ENCODE data around the gene DOCK3.

DOCK3 gene, protein sequence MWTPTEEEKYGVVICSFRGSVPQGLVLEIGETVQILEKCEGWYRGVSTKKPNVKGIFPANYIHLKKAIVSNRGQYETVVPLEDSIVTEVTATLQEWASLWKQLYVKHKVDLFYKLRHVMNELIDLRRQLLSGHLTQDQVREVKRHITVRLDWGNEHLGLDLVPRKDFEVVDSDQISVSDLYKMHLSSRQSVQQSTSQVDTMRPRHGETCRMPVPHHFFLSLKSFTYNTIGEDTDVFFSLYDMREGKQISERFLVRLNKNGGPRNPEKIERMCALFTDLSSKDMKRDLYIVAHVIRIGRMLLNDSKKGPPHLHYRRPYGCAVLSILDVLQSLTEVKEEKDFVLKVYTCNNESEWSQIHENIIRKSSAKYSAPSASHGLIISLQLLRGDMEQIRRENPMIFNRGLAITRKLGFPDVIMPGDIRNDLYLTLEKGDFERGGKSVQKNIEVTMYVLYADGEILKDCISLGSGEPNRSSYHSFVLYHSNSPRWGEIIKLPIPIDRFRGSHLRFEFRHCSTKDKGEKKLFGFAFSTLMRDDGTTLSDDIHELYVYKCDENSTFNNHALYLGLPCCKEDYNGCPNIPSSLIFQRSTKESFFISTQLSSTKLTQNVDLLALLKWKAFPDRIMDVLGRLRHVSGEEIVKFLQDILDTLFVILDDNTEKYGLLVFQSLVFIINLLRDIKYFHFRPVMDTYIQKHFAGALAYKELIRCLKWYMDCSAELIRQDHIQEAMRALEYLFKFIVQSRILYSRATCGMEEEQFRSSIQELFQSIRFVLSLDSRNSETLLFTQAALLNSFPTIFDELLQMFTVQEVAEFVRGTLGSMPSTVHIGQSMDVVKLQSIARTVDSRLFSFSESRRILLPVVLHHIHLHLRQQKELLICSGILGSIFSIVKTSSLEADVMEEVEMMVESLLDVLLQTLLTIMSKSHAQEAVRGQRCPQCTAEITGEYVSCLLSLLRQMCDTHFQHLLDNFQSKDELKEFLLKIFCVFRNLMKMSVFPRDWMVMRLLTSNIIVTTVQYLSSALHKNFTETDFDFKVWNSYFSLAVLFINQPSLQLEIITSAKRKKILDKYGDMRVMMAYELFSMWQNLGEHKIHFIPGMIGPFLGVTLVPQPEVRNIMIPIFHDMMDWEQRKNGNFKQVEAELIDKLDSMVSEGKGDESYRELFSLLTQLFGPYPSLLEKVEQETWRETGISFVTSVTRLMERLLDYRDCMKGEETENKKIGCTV (N-terminal part only)

DNA sequence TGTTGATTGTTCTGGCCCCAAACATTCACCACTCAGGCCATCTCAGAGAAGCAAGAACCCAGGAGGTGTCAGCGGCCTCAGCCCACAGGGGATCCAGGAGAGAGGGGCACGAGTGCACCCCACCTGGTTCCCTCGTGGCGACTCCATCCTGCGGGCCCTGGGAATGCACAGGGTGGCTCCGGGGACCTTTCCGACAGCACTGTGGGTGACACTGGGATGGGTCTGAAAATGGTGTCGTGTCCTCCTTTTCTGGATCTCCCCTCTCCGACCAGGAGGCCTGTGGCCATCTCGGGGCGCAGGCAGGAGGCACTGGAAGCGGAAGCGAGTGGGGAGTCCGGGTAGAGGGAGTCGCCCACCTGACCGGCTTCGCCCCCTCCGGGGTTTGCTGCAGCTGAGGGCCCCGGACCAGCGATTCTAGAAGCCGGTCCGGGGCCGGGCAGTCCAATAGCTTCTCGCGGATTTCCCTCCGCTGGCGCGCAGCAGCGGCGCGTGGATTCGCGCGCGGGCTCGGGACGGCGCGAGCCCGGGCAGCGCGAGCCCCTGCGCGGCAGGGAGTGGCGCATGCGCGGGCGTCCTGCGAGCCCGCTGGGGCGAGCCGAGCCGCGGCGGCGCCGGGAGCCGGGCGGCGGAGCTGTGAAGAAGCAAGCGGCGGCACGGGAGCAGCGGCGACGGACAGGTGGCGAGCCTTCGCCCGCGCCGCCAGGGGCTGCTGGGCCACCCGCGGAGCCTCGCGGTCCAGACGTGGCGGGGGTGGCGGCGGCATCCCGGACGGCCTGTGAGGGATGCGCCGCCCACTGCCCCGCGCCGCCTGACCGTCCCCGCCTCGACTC lies at the start of gene DOCK3:
DOCK3 (plus strand) TSS at position 579 of the 830 bp plus-strand sequence. CDS start 337 bp downstream, outside the sequence.
- peak; percentile 25 for DNase-seq (ENCODE audit: low spot score)

DNA sequence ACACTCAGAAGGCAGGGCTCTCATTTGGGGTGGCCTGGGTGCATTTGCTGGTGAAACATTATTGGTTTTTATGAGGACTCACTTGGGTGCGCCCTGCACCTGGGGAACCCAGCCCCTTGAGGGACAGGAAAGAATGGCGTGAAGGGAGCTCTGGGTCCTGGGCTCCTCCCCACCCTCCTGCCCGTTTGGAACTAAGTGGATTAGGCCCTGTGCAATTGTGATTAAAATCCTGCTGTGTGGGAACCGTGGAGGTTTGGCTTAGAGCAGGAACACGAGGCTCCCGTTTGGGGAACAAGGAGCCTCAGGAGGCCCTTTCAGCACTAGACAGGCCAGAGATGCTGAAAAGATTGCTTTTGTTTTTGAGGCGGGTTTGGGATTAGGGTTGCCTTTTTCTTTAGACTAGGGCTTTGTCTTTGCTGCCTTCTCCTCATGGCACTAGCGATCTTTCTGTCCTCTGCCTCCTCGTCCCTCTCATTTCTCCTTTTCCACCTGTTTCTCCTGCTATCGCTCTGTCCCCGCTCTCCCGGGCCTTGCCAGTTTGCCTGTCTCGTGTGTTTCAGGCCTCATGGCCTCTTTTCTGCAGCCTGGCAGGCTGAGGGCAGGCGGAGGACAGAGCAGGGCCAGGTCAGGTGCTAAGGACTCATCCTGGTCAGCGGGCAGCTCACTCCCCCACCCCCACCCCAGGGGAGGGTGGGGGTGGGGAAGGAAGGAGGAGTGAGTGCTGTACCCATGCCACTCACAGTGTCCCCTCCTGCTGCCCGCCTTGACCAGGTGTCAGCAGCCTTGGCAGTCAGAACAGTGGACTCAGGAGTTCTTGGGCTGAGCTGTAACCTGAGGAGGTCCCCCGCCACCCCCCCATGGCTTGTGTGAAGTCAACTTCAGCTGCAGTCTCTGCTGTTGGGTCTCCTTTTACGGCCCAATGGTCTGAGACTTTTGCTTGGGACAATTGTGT lies 49.2 kb upstream of the DOCK3 start:
- no peak for DNase-seq (ENCODE audit: low spot score)

DNA sequence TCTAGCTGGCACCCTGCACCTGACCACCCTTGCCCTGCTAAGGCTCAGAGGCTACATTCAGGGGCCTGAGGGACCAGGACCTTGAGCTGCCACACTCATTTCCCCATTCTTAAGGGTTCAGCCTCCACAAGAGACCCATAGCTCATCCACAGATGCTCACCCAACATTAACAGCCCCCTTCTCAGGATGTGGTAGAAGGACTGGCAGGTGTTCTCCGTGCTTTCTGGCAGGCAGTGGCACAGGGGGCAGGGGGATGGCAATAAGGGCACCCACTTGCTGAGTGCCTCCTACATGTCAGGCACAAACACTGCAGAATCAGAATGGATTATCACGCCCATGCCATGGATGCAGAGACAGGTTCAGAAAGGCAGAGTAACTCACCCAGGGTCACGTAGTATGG lies 48.3 kb upstream of the DOCK3 start:
- DNase-seq (ENCODE audit: low spot score): no peak

DNA sequence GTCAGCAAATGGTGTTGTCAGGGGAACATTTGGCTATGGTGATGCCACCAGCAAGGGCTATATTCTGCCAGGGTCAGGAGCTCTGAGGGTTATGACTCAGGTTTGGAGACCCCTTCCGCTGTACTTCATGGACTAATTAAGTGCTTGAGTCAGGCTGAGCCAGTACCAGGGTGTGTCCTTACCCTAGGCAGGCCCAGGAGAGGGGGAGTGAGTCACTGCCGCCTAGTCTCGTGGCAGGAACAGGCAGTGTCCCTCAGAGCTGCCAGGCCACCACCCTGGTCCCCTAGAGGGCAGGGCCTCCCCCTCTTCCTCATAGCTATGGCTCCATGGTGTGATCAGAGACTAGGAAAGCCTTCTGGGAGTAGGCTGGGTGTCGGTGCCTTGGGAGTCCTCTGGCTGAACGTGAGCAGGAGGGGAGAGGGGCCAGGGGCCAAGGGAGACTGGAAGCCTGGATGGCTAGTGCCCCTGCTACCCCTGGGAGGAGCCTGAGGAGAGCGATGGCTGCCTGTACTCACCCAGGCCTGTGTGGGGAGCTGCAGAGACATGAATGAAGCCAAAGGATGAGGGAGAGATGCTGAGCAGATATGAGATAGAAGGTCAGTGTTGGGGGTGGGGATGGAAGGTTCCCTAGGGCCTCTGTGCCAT lies 47.2 kb upstream of the DOCK3 start:
- DNase-seq (ENCODE audit: low spot score): no peak

DNA sequence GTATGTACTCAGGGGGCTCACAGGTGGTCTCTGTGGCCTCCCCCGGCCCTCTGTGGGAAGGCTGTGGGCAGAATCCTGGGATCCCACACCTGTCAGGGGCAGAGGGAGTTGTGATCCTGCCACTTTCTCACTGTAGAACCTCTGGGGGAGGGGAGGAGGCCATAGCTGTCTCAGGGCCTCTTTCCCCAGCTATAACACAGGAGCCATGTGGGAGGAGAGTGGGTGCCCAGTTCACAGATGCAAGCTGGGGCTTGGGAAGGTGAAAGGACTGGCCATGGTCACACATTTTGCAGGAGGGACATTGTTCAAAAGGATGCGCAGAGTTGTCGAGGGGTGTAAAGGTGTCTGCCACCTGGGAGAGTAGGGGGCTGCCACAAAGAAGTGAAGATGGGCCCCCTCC lies 46.1 kb upstream of the DOCK3 start:
- DNase-seq (ENCODE audit: low spot score): no peak

DNA sequence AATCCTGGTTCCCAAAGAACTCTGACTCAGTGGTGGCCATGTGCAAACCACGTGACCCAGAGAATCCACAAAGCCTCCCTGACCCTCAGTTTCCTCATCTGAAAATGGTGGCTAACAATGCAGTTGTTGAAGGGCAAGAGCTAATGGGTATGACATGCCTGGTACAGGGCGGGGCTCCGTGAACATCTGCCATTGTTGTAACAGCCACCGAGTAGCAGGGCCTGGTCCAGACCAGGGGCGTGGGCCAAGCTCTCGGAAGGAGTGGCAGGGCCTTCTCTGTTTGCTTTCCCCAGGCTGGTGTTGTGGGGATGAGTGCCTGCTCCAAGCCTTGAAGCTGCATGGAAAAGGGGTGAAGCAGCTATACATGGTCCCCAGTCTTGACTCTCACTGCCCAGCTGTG lies 44.3 kb upstream of the DOCK3 start:
- DNase-seq (ENCODE audit: low spot score): no peak

DNA sequence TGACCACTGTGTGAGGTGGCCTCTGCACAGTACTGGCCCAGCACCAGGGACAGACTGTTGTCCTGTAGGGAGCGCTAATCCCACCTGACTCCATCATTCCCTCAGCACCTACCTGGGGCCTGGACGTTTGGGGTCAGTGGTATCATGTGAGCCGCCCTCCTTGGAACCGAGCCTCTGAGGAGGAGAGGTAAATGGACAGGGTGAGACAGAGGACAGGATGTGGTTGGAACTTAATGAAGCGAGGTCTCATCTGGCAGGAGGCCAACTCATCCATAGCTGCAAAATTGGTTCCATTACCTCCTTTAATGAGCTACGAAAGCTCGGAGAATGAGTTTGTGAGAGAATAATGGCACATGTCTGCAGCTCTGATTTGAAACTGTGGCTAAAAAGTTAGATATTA lies 43.9 kb upstream of the DOCK3 start:
- no peak for DNase-seq (ENCODE audit: low spot score)

DNA sequence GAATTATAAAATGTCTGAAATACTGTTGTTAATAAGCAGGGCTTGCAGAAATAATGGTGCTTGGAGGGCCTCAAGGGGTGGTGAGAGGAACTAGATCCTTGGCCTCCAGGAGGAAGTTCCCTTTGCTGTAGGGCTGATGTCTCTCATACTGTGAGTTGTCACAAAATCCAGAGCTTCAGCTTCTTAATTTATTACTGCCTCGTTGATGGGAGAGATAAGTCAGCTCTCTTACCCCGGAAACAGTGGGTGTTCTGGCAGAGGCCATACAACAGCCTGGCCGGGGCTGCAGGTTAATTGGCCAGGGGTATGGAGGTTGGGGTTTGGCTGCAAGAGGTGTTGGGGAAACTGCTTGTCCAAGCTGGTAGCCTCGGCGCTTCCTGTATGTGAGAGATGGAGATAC lies 42.3 kb upstream of the DOCK3 start:
- DNase-seq (ENCODE audit: low spot score): no peak

DNA sequence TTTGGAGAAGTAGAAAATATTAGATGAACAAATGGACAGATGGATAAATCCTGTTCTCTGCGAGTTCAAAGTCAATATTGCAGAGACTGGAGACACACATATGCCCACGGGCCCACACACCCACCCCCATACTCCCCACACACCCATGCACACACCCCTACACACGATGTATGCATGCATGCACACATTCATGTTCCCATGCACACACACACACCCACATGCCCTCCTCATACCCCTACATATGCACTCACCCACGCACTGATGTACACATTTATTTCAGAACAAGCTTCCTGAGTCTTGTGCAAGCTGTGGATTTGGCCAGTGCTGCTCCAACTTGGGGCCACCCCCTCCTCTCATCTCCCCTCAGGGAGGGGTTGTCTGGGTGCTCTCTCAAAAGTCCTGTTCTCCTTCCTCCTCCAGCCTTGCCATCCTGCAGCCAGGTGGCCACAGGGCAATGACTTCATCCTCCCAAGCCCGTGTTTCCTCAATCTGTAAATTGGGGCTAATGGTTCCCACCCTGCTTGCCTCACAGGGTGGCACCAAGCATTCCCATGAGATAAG lies 41.4 kb upstream of the DOCK3 start:
- no peak for DNase-seq (ENCODE audit: low spot score)

DNA sequence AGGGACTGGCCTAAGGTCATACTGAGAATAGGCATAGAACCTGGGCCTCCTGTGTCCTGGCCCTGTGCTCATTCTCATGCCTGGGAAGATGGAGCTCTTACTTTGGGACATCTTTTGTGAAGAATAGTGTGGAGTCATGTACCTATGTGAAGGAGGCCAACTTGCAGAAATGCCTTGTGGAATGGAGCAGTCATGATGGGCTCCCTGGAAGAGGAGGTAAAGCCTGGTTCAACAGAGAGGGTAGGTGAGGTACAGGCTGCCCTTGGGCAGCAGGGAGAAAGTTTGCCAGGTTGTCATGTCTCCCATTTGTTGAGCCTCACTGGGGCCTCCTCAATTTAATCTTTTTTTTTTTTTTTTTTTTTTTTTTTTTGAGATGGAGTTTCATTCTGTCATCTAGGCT lies 39.7 kb upstream of the DOCK3 start:
- no peak for DNase-seq (ENCODE audit: low spot score)

DNA sequence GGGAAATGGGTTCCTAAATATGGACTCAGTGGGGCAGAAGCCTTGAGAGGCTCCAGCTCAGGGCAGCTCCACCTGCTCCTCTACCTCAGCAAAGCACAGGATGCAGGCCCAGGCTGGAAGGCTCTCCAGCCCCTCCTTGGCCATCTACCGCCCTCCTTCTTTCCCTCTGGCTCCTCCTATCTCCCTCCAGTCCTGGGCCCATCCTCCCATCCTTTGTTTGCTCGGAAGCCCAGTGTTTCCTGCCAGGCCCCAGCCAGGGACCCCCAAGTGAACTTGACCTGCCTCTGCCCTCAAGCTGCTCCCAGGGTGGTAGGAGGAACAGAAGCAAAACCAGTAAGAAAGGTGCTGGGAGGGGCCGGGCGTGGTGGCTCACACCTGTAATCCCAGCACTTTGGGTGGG lies 37.7 kb upstream of the DOCK3 start:
- no peak for DNase-seq (ENCODE audit: low spot score)

DNA sequence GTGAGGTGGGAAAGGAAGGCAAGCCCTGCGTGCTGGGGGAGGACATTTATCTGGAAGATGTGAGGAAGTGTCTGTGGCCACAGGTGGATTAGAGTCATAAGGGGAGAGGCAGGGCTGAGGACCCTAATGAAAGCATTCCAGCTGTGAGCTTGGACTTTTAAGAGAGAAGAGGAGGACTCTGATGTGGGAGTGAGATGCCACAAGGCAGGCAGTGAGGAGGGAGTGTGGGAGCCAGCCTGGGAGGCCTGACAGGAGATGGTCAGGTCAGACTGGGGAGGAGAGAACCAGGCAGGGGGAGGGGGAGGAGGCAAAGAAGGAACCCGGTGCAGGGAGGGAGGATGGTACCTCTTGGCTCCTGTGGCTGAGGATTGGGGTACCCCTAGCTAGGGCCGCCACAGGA lies 36.8 kb upstream of the DOCK3 start:
- no peak for DNase-seq (ENCODE audit: low spot score)

DNA sequence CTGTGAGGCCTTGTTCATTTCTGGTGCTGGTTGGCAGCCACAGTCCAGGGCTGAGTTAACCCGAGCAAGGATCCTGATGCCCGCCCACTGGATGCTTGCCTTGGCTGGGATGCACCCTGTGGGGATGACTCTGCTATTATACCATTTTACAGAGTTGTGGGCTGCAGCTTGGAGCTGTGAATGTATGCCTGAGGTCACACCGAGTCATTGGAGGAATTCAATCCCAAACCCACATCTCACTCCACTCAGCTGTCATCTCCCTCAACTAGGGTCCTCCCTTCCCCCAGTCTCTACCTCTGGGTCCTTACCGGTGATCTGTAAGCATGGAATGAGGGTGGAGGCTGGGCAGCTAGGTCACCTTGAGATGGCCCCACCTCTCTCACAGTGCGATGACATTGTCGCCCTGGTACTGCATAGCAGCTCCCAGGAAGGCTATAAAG lies 35.7 kb upstream of the DOCK3 start:
- DNase-seq (ENCODE audit: low spot score): no peak

DNA sequence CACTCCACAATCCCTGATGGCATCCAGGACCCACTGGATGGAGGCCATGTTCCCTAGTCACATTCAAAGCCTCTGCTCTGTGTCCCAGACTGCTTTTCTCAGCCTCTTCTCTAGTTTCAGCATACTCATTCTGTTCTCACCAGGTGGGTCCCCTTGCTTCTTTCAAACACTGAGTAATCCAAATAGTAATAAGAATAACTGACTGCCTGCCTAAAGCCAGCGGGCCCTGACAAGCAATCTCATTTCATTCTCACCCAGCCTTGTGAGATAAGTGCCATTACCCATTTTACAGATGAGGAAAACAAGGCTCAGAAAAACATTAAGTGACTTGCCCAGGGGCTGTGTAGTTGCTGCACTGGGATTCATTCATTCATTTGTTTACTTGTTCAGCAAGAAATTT lies 32.3 kb upstream of the DOCK3 start:
- no peak for DNase-seq (ENCODE audit: low spot score)

DNA sequence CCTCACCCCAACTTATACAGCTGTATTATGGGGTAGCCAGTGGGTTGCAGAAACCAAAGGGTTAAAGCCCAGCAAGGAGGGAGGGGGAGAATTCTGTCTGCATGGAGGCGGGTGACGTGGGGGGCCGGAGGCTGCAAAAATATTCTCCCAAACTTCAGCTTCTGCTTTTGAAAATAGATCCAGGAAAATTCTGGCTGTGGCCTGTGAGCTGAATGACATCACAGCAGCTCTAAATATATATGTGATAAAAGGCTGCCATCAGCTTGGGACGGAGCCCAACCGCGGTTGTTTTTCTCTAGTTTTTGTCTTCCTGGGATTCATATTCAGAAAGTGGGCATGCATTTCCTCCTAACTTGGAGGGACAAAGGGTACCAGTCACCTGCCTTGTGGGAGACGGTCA lies 30.2 kb upstream of the DOCK3 start:
- DNase-seq (ENCODE audit: low spot score): no peak

DNA sequence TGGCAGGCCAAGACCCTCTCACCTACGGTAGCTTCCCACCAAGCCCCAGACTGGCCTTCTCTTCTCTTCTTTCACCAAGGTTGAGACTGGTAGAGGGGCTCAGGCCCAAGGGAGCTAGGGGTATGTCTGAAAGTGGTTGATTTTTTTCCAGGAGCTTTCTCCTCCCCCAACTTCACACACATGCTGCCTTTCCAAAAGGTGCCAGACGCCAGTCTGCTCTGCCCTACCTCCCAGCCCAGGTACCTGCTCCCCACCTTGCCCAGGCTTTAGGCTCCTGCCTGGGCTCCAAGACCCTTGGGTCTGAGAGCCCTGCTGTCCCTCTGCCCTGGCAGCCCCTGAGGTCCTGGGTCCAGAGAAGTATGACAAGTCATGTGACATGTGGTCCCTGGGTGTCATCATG lies 29.3 kb upstream of the DOCK3 start:
- no peak for DNase-seq (ENCODE audit: low spot score)

DNA sequence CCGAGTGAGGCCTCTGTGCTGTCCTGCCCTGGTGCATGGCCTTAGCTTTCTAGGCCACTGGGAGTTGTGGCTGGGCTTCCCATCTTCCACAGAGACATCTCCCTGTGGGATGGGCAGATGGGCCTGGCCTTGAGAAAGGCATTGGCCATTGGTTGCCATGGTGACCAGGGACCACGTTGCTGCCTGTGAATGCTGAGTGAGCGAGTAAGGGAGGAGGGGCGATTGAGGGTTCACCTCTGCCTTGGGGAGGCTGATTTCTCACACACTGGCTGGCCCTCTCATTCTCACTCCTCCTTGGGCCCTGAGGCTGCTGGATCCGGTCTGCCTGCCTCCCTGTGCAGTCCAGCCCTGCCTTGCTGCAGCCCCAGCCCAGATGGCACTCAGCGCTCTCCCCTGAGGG lies 26.4 kb upstream of the DOCK3 start:
- DNase-seq (ENCODE audit: low spot score): no peak

DNA sequence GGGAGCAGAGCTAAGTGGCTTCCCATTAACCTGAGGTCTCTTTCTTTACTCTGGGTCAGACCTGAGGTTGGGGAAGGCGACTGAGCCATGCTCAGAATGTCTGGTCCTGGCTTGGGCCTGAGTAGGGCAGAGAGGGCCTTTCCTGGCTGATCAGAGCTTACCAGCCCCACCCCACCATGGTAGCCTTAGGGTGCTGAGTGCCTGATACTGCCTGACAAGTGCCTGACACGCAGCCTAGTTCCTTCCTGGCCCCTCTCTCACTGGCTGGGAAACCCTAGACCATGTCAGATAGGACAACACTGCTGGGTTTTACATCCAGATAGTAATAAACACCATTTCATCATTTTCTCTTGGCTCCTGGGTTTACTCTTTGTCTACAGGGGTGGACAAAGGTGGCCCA lies 25.8 kb upstream of the DOCK3 start:
- no peak for DNase-seq (ENCODE audit: low spot score)

DNA sequence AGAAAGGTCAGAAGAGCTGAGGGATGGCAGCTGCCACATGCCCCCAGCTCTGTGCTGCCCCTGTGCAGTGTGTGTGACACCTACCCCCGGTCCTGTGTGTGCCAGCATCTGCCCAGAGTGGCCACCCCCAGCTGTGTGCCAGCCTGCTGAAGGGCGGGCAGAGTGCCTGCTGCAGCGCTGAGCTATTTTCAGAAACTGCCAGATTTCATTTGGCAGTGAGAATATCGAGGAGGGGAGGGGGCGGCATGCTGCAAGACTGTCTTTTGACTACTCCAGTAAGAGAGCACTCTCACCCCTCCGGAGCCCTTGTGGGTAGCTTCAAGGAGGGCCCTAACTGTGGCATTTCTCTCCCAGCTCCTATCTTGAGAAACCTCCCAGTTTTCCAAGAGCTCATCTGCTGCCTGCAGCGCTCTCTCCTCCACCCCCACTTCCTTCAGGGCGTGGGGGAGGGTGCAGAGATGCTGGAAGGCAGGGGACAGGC lies 25.2 kb upstream of the DOCK3 start:
- DNase-seq (ENCODE audit: low spot score): no peak

Measured in COLO829 (cell line).